ENCODE data around the gene HEXA.

GRCh38 chr15:72345280-72345679, 30.5 kb downstream of the HEXA start:
- TF ChIP-seq EZH2 (IDR thresholded peaks at IDR 0.05) (no peak), CTCF (IDR thresholded peaks at IDR 0.05) (no peak)

All from neural progenitor cell (in vitro differentiated cells).